A673 (cell line): Measurements from ENCODE around the gene ABCC9. TPM values are rescaled to one million over a fixed set of nuclear protein-coding genes. Genes with fewer than 3 reads are reported as not detected.
"Not testable (repeated sequence)": the region's sequence is repeated elsewhere in the genome, so short reads cannot be mapped to it uniquely, and the experiment has no call there.

Experiments used
- BruUV-seq: library from RNA; stranded (reverse); fragments of 400-500 nt; replicated peaks from 2 replicates; lab custom pipeline; 2021; lab: Mats Ljungman, UMichigan
- CTCF ChIA-PET: fragments of 300-600 bp; sonication (Branson Sonifier 250); formaldehyde crosslinking; loops from one replicate; lab custom pipeline; 2022; ENCODE audit warnings: antibody characterized with exemption; lab: Charles Lee
- POLR2A ChIA-PET: fragments of 300-600 bp; sonication (Branson Sonifier 250); formaldehyde crosslinking; loops from one replicate; lab custom pipeline; 2022; ENCODE audit warnings: antibody characterized with exemption; ENCODE audit not compliant: low non-redundant PET; lab: Charles Lee
- DNase-seq: peaks from one replicate; pipeline ENCODE4 v3.0.0-alpha.2; 2015; ENCODE audit warnings: low spot score
- H3K27ac ChIP-seq: fragments of 200-600 bp; sonication (generic); 2 replicates; pipeline ENCODE4 v1.5.1; 2016; ENCODE audit warnings: mixed run types, low read depth, mild to moderate bottlenecking, mixed read lengths, antibody characterized with exemption, low read length; ENCODE audit not compliant: poor library complexity, severe bottlenecking
- H3K27me3 ChIP-seq: fragments of 200-600 bp; sonication (generic); replicated peaks from 2 replicates; pipeline ENCODE4 v1.6.1; 2017; ENCODE audit warnings: mixed run types, low read depth, mild to moderate bottlenecking, mixed read lengths, antibody characterized with exemption, low read length; ENCODE audit not compliant: insufficient read depth, poor library complexity
- H3K36me3 ChIP-seq: fragments of 200-600 bp; sonication (generic); 2 replicates; pipeline ENCODE4 v1.6.1; 2016; ENCODE audit warnings: mixed run types, mild to moderate bottlenecking, mixed read lengths, antibody characterized with exemption, low read length; ENCODE audit not compliant: insufficient read depth, poor library complexity, severe bottlenecking
- H3K4me1 ChIP-seq: fragments of 200-600 bp; sonication (generic); 2 replicates; pipeline ENCODE4 v1.6.1; 2017; ENCODE audit warnings: mixed run types, mild to moderate bottlenecking, mixed read lengths, antibody characterized with exemption, low read length; ENCODE audit not compliant: insufficient read depth, poor library complexity, severe bottlenecking
- H3K4me3 ChIP-seq: fragments of 200-600 bp; sonication (generic); 2 replicates; pipeline ENCODE4 v1.5.1; 2016; ENCODE audit warnings: low read depth, mixed run types, mild to moderate bottlenecking, mixed read lengths, low read length; ENCODE audit not compliant: poor library complexity, severe bottlenecking
- H3K9me3 ChIP-seq: fragments of 200-600 bp; sonication (generic); 2 replicates; pipeline ENCODE4 v1.6.1; 2016; ENCODE audit warnings: mixed run types, low read depth, mild to moderate bottlenecking, mixed read lengths, antibody characterized with exemption, low read length; ENCODE audit not compliant: poor library complexity, severe bottlenecking
- EZH2 ChIP-seq: fragments of 200-600 bp; sonication (generic); IDR thresholded peaks from 2 replicates; pipeline ENCODE4 v1.6.1; 2017; ENCODE audit warnings: borderline replicate concordance, low read depth, mild to moderate bottlenecking, mixed read lengths, antibody characterized with exemption, low read length; ENCODE audit not compliant: poor library complexity, severe bottlenecking
- intact Hi-C: fragments of 100-400 bp; cut with micrococcal nuclease; formaldehyde crosslinking; loops from one replicate; pipeline ENCODE4 v1.10.0; 2022; ENCODE audit not compliant: unreplicated experiment
- total RNA-seq: library from RNA; stranded (reverse); gene quantifications from 2 replicates; pipeline ENCODE4 v1.2.3, GENCODE V29; 2021
- TF ChIP-seq, protein P1 (sequence below): fragments of 300-800, 200-600 bp; sonication (generic); conservative IDR thresholded peaks from 2 replicates; pipeline ENCODE4 v1.5.1; 2017; ENCODE audit warnings: low read depth, mild to moderate bottlenecking, antibody characterized with exemption, low read length, moderate library complexity, mixed read lengths

The ABCC9 gene
- total RNA-seq, 1 experiment from 2014 or later, result not detected

GRCh38 chr12:21813125-21813524 lies 128.1 kb downstream of the ABCC9 start:
- DNase-seq, result no peak
- TF ChIP-seq, protein P1, sequence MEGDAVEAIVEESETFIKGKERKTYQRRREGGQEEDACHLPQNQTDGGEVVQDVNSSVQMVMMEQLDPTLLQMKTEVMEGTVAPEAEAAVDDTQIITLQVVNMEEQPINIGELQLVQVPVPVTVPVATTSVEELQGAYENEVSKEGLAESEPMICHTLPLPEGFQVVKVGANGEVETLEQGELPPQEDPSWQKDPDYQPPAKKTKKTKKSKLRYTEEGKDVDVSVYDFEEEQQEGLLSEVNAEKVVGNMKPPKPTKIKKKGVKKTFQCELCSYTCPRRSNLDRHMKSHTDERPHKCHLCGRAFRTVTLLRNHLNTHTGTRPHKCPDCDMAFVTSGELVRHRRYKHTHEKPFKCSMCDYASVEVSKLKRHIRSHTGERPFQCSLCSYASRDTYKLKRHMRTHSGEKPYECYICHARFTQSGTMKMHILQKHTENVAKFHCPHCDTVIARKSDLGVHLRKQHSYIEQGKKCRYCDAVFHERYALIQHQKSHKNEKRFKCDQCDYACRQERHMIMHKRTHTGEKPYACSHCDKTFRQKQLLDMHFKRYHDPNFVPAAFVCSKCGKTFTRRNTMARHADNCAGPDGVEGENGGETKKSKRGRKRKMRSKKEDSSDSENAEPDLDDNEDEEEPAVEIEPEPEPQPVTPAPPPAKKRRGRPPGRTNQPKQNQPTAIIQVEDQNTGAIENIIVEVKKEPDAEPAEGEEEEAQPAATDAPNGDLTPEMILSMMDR, result no peak
- TF ChIP-seq EZH2, result no peak
- no peaks in the 10 kb centered on the region for H3K4me1 ChIP-seq
- POLR2A ChIA-PET, result no interaction called here
- BruUV-seq, result no TSS peak
- intact Hi-C loops, result no loop called here
- no peak overlapping the region for H3K27ac ChIP-seq
- H3K36me3 ChIP-seq, result no peaks in the 10 kb centered on the region
- H3K27me3 ChIP-seq, result no peaks in the 10 kb centered on the region
- H3K4me3 ChIP-seq, result no peak overlapping the region
- no peaks in the 10 kb centered on the region for H3K9me3 ChIP-seq
- CTCF ChIA-PET, result no interaction called here

DNA sequence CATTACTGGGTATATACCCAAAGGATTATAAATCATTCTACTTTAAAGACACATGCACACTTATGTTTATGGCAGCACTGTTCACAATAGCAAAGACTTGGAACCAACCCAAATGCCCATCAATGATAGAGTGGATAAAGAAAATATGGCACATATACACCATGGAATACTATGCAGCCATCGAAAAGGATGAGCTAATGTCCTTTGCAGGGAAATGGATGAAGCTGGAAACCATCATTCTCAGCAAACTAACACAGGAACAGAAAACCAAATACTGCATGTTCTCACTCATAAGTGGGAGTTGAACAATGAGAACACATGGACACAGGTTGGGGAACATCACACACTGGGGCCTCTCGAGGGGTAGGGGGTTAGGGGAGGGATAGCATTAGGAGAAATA lies 128.9 kb downstream of the ABCC9 start:
- H3K9me3 ChIP-seq, BruUV-seq, CTCF ChIA-PET, H3K27ac ChIP-seq, H3K4me1 ChIP-seq, intact Hi-C loops, H3K27me3 ChIP-seq, POLR2A ChIA-PET, H3K4me3 ChIP-seq, DNase-seq, H3K36me3 ChIP-seq: not testable (repeated sequence)

- Histone ChIP-seq H3K36me3 (no peaks in the 10 kb centered on the region), H3K4me1 (no peaks in the 10 kb centered on the region), H3K9me3 (no peaks in the 10 kb centered on the region), H3K4me3 (no peak overlapping the region), H3K27ac (no peak overlapping the region), H3K27me3 (no peaks in the 10 kb centered on the region)
- intact Hi-C loops, result no loop called here
- TF ChIP-seq, protein P1, result no peak
- TF ChIP-seq EZH2, result no peak
- no peak for DNase-seq
- POLR2A ChIA-PET, result no interaction called here
- CTCF ChIA-PET, result no interaction called here
- no TSS peak for BruUV-seq
Measured at GRCh38 chr12:21809100-21809499, 132.1 kb downstream of the ABCC9 start.

DNA sequence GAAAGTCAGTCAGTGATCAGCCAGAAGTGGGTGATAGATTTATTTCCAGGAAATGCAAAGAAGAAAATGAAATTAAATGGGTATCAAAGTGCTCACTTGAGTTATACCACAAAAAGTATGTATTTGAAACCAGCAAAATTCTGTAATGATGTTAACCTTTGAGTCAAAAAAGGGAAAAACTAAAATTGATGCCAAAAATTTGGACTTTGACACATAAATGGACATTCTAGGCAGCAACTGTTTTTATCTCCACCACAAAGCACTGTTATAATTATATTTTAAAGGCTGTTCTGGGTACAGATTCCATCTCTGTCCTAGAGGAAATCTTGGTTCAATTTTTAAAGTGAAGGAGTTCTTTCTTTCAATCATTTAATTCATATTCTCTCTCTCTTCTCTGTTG lies 135.0 kb downstream of the ABCC9 start:
- TF ChIP-seq, protein P1, result no peak
- TF ChIP-seq EZH2, result no peak
- no peaks in the 10 kb centered on the region for H3K9me3 ChIP-seq
- H3K4me3 ChIP-seq, result no peak overlapping the region
- no peaks in the 10 kb centered on the region for H3K36me3 ChIP-seq
- H3K27me3 ChIP-seq, result no peaks in the 10 kb centered on the region
- no peaks in the 10 kb centered on the region for H3K4me1 ChIP-seq
- DNase-seq, result no peak
- BruUV-seq, result no TSS peak
- ChIA-PET CTCF (no interaction called here), POLR2A (no interaction called here)
- H3K27ac ChIP-seq, result no peak overlapping the region
- intact Hi-C loops, result no loop called here
